Liver (tissue), 9 donors: ENCODE data around the gene KLK14. TPM values are rescaled to one million over a fixed set of nuclear protein-coding genes. Genes with fewer than 3 reads are reported as not detected.

Experiments
- DNase-seq: peaks from one replicate; pipeline ENCODE4 v3.0.0-alpha.2; 2017; ENCODE audit warnings: low spot score
- H3K27ac ChIP-seq, 2 donors: one replicate each; pipeline ENCODE4 v1.7.0; 2013; ENCODE audit warnings: inconsistent platforms in 2 of 2, low read length in 2 of 2, control low read depth in 1 of 2, low read depth in 1 of 2, mild to moderate bottlenecking in 1 of 2
- H3K27me3 ChIP-seq, 4 donors: one replicate each; pipeline versions ENCODE4 v1.6.1 to v1.7.0; 2013; ENCODE audit warnings: low read length in 3 of 4, inconsistent platforms in 1 of 4, mild to moderate bottlenecking in 1 of 4, moderate library complexity in 1 of 4; ENCODE audit not compliant: control insufficient read depth in 4 of 4, insufficient read depth in 4 of 4
- H3K36me3 ChIP-seq, 4 donors: one replicate each; pipeline versions ENCODE4 v1.6.1 to v1.7.0; 2013; ENCODE audit warnings: low read length in 3 of 4, mild to moderate bottlenecking in 3 of 4, low read depth in 1 of 4, moderate library complexity in 1 of 4; ENCODE audit not compliant: control insufficient read depth in 4 of 4, insufficient read depth in 3 of 4
- H3K4me1 ChIP-seq, 4 donors: one replicate each; pipeline versions ENCODE4 v1.6.1 to v1.7.0; 2013; ENCODE audit warnings: low read length in 3 of 4, mild to moderate bottlenecking in 3 of 4, moderate library complexity in 1 of 4; ENCODE audit not compliant: control insufficient read depth in 4 of 4, insufficient read depth in 4 of 4
- H3K4me3 ChIP-seq, 3 donors: one replicate each; pipeline versions ENCODE4 v1.6.1 to v1.7.0; 2013; ENCODE audit warnings: low read length in 3 of 3, control low read depth in 1 of 3, low read depth in 1 of 3, mild to moderate bottlenecking in 1 of 3
- H3K9ac ChIP-seq, 2 donors: one replicate each; pipeline ENCODE4 v1.7.0; 2013; ENCODE audit warnings: low read length in 2 of 2, mild to moderate bottlenecking in 2 of 2, moderate library complexity in 2 of 2, control low read depth in 1 of 2, low read depth in 1 of 2
- H3K9me3 ChIP-seq, 4 donors: one replicate each; pipeline versions ENCODE4 v1.6.1 to v1.7.0; 2013; ENCODE audit warnings: low read length in 3 of 4; ENCODE audit not compliant: control insufficient read depth in 4 of 4
- ATF3 ChIP-seq: IDR thresholded peaks from 2 replicates; pipeline ENCODE4 v1.6.1; 2016; ENCODE audit warnings: antibody characterized with exemption
- CTCF ChIP-seq: fragments of 150-350 bp; IDR thresholded peaks from 2 replicates; pipeline ENCODE4 v1.5.1; 2017; ENCODE audit warnings: improper control_type of control experiment, low read depth, low read length; ENCODE audit not compliant: missing input control
- EGR1 ChIP-seq, 2 donors: IDR thresholded peaks; 2 replicates each; pipeline ENCODE4 v1.6.1; 2016 to 2018; ENCODE audit warnings: antibody characterized with exemption in 2 of 2, low read depth in 2 of 2
- FOXA1 ChIP-seq: IDR thresholded peaks from 2 replicates; pipeline ENCODE4 v1.6.1; 2016; ENCODE audit warnings: antibody characterized with exemption
- FOXA2 ChIP-seq: IDR thresholded peaks from 2 replicates; pipeline ENCODE4 v1.6.1; 2016; ENCODE audit warnings: antibody characterized with exemption
- GABPA ChIP-seq, 2 donors: IDR thresholded peaks in 1 of 2; conservative IDR thresholded peaks in 1 of 2; 2 replicates each; pipeline ENCODE4 v1.6.1; 2016; ENCODE audit warnings: antibody characterized with exemption in 2 of 2, mild to moderate bottlenecking in 1 of 2, moderate library complexity in 1 of 2
- HNF4A ChIP-seq, 2 donors: conservative IDR thresholded peaks; 2 replicates each; pipeline ENCODE4 v1.6.1; 2016; ENCODE audit warnings: antibody characterized with exemption in 2 of 2, mild to moderate bottlenecking in 2 of 2
- HNF4G ChIP-seq: IDR thresholded peaks from 2 replicates; pipeline ENCODE4 v1.6.1; 2016; ENCODE audit warnings: antibody characterized with exemption
- JUND ChIP-seq, 2 donors: IDR thresholded peaks; 2 replicates each; pipeline ENCODE4 v1.6.1; 2016; ENCODE audit warnings: antibody characterized with exemption in 2 of 2
- MAX ChIP-seq: IDR thresholded peaks from 2 replicates; pipeline ENCODE4 v1.6.1; 2016; ENCODE audit warnings: antibody characterized with exemption
- NR2F2 ChIP-seq: IDR thresholded peaks from 2 replicates; pipeline ENCODE4 v1.6.1; 2016; ENCODE audit warnings: antibody characterized with exemption
- RAD21 ChIP-seq, 2 donors: IDR thresholded peaks; 2 replicates each; pipeline ENCODE4 v1.6.1; 2016; ENCODE audit warnings: antibody characterized with exemption in 2 of 2, mild to moderate bottlenecking in 2 of 2
- REST ChIP-seq: IDR thresholded peaks from 2 replicates; pipeline ENCODE4 v1.6.1; 2016; ENCODE audit warnings: antibody characterized with exemption, mild to moderate bottlenecking
- RXRA ChIP-seq, 2 donors: IDR thresholded peaks; 2 replicates each; pipeline ENCODE4 v1.6.1; 2017 to 2018; ENCODE audit warnings: antibody characterized with exemption in 2 of 2, mild to moderate bottlenecking in 1 of 2
- SP1 ChIP-seq: IDR thresholded peaks from 2 replicates; pipeline ENCODE4 v1.6.1; 2018; ENCODE audit warnings: antibody characterized with exemption, mild to moderate bottlenecking
- TAF1 ChIP-seq: conservative IDR thresholded peaks from 2 replicates; pipeline ENCODE4 v1.6.1; 2016; ENCODE audit warnings: antibody characterized with exemption, mild to moderate bottlenecking
- YY1 ChIP-seq: IDR thresholded peaks from 2 replicates; pipeline ENCODE4 v1.6.1; 2016; ENCODE audit warnings: antibody characterized with exemption, mild to moderate bottlenecking
- ZBTB33 ChIP-seq: IDR thresholded peaks from 2 replicates; pipeline ENCODE4 v1.6.1; 2016; ENCODE audit warnings: antibody characterized with exemption
- WGBS: extraction: QIAGEN DNeasy Blood & Tissue Kit; methylation state at CpG from one replicate; pipeline ENCODE4 v1.1.7; 2013; 5-methylcytosine and 5-hydroxymethylcytosine counted together
- polyA plus RNA-seq, 2 donors: library from polyadenylated mRNA; stranded (reverse) in 1 of 2; unstranded in 1 of 2; fragments of 200-250 nt in 1 of 2; fragments of >200 nt in 1 of 2; fragmentation: Nextera tagmentation in 1 of 2; extraction: Ambion mirVana in 1 of 2; gene quantifications; one replicate each; pipeline versions ENCODE4 v1.2.1 to v1.2.3, GENCODE V29; 2013 to 2015
- total RNA-seq, 2 donors: library from RNA; depleted of rRNA; stranded (reverse); fragments of >200 nt; gene quantifications; one replicate each; pipeline ENCODE4 v1.2.3, GENCODE V29; 2014
- donor health status: healthy.
- donor health status: healthy.
- donor health status: healthy.
- donor health status: healthy.
- donor health status: healthy.

Gene KLK14
- total and polyA plus RNA-seq, 4 donors = 0.06 TPM; not detected in 3

GRCh38 chr19:51093101-51093500 is 10.4 kb upstream of the KLK14 start:
- Histone ChIP-seq H3K9me3 (no peaks in the 10 kb centered on the region), H3K9ac (no peak overlapping the region), H3K27ac (no peak overlapping the region), H3K27me3 (no peaks in the 10 kb centered on the region), H3K4me3 (no peak overlapping the region), H3K36me3 (peaks cover 0 to 3% (median 0%) of the 10 kb centered on the region in 4 donors), H3K4me1 (no peaks in the 10 kb centered on the region)
- no peak for TF ChIP-seq RAD21 (IDR thresholded peaks at IDR 0.05)
- no peak for TF ChIP-seq EGR1 (IDR thresholded peaks at IDR 0.05; ENCODE audit: low read depth in 2 of 2)
- TF ChIP-seq FOXA1 = no peak
- TF ChIP-seq MAX = no peak
- no peak for TF ChIP-seq CTCF
- TF ChIP-seq ZBTB33 = no peak
- TF ChIP-seq YY1 = no peak
- no peak for TF ChIP-seq NR2F2
- TF ChIP-seq JUND (IDR thresholded peaks at IDR 0.05) = no peak
- TF ChIP-seq REST = no peak
- TF ChIP-seq HNF4A (conservative IDR thresholded peaks at IDR 0.05) = no peak
- no peak for TF ChIP-seq FOXA2
- TF ChIP-seq TAF1 = no peak
- TF ChIP-seq SP1 = no peak
- no peak for TF ChIP-seq GABPA (IDR thresholded peaks at IDR 0.05 in 1 of 2, conservative IDR thresholded peaks at IDR 0.05 in 1 of 2)
- no peak for TF ChIP-seq HNF4G
- TF ChIP-seq RXRA (IDR thresholded peaks at IDR 0.05) = no peak
- no peak for TF ChIP-seq ATF3
- WGBS = 67% methylated on average over 8 of the region's 8 CpGs
- DNase-seq = no peak
